ENCODE measurements around the gene MASP1.
A peak's percentile ranks its signal among the peaks of the same experiment; 100 is the strongest.

DNA sequence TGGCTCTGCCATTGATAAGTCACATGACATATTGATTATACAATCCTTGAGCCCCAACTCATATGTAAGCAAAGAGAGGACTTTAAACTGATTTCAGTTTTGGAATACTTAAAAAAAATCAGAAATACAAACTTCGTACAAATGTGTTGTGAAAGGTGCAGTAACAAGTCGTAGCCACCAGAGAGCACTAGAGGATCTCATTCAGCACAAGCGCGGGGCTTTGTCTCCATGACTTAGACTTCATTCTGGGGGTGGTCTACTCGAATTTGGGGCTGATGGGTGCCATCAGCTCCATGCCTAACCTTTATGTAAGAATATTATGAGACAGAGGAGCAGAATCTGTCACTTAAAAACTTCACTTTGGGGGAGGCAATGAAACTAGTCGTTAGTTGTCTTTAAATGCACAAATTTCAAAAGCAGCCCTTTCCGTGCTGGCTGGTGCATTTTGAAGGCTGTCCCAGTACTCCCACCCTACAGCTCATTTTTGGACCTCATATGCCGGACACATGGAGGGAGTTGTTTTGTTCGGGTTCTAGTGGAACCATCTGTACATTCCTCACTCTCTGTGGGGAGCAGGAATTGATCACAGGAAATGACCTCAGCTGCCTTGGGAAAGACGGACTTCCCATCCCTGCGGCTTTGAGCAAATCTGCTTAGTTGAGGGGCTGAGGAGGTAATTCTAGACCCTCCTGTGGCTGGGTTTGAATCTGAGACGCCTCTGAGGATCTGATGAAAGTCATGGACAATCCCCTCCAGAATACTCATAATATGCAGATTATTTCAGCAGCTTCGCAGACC lies 27.5 kb upstream of the MASP1 start:
- TF ChIP-seq CTCF (IDR thresholded peaks at IDR 0.05), result peak; percentile 80 to 95 (median 88)
- no peak for TF ChIP-seq POLR2A (IDR thresholded peaks at IDR 0.05)
